NCI-H524 treated with DMSO at 0.1 percent for 48 hours (cell line): ENCODE results near the gene CBX3.
"Not testable (repeated sequence)": the region's sequence is repeated elsewhere in the genome, so short reads cannot be mapped to it uniquely, and the experiment has no call there.

Source experiments
- DNase-seq: peaks from one replicate; lab custom pipeline; 2025; lab: John Stamatoyannopoulos, UW

The CBX3 gene

DNA sequence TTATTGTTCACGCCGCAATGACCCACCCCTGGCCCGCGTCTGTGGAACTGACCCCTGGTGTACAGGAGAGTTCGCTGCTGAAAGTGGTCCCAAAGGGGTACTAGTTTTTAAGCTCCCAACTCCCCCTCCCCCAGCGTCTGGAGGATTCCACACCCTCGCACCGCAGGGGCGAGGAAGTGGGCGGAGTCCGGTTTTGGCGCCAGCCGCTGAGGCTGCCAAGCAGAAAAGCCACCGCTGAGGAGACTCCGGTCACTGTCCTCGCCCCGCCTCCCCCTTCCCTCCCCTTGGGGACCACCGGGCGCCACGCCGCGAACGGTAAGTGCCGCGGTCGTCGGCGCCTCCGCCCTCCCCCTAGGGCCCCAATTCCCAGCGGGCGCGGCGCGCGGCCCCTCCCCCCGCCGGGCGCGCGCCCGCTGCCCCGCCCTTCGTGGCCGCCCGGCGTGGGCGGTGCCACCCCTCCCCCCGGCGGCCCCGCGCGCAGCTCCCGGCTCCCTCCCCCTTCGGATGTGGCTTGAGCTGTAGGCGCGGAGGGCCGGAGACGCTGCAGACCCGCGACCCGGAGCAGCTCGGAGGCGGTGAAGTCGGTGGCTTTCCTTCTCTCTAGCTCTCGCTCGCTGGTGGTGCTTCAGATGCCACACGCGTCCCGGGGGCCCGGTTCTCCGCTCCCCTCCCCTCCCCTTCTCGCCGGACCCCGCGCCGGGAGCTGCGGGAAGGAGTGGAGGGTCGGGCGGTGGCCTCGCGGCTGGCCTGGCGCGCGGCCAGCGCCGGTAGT, at the start of gene CBX3:
CBX3 (plus strand) TSS at position 499 of the 772 bp plus-strand sequence. CDS start 1,254 bp downstream, outside the sequence.
- peak; percentile 79 for DNase-seq

DNA sequence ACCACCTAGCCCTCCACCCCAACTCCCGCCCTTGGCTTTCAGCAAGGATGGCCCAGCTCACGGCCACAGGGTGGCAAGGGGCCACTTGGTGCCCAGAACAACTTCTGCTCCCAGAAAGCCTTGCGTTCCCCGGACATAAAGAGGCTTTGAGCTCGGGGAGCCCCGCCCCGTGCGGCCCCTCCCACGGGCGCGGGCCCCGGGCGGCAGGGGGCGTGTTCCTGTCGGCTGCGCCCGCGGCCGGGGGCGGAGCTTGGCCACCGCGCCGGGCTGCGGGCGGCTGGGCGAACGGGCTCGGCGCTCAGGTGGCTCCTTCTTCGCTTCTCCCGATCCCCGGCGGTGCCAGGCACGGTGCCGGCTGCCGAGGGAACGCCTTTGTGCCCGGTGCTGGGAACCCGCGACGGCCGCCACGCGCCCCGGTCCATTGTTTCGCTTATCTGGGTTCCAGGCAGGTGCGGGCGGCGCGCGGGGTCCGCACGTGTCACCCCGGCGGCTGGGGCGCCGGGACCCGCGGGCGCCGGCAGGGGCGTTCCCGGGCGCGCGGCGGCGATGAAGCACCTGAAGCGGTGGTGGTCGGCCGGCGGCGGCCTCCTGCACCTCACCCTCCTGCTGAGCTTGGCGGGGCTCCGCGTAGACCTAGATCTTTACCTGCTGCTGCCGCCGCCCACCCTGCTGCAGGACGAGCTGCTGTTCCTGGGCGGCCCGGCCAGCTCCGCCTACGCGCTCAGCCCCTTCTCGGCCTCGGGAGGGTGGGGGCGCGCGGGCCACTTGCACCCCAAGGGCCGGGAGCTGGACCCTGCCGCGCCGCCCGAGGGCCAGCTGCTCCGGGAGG, 49.4 kb upstream of the CBX3 start, which contains the start of gene NFE2L3:
NFE2L3 (plus strand) TSS at position 246 of the 829 bp plus-strand sequence; CDS start at position 547, 301 bp downstream.
- no peak for DNase-seq

- not testable (repeated sequence) for DNase-seq
These were observed 48.7 kb upstream of the CBX3 start for GRCh38 chr7:26152782-26153240.

DNA sequence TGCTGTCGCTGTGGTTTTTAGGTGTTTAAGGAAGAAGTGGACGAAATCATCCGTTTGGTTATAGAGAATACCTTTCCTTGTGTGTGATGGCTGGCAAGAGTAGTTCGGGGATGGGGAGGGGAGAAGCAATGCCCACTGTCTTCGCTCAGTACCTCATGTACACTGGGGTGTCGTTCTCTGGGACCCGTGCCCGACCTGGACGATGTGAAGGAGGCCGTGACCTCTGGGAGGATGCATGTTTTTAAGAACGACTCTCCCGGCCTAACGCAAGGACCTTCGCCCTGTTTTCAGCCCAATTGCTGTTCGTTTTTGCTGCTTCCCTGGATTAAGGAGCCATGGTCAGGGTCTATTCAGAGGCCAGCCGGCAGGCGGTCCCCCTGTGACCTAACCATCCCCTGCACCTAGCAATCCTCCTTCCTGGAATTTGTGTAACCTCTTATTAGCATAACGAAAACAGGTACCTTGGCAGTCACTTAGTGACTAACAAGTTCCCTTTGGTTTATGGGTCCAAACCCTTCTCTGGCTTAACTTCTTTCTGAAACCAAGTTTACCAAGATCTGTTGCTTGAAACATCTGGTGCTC, 48.2 kb upstream of the CBX3 start:
- no peak for DNase-seq

- DNase-seq: no peak
These were observed 47.4 kb upstream of the CBX3 start for GRCh38 chr7:26153823-26154783.

GRCh38 chr7:26155531-26156375, 45.8 kb upstream of the CBX3 start:
- DNase-seq: no peak

DNA sequence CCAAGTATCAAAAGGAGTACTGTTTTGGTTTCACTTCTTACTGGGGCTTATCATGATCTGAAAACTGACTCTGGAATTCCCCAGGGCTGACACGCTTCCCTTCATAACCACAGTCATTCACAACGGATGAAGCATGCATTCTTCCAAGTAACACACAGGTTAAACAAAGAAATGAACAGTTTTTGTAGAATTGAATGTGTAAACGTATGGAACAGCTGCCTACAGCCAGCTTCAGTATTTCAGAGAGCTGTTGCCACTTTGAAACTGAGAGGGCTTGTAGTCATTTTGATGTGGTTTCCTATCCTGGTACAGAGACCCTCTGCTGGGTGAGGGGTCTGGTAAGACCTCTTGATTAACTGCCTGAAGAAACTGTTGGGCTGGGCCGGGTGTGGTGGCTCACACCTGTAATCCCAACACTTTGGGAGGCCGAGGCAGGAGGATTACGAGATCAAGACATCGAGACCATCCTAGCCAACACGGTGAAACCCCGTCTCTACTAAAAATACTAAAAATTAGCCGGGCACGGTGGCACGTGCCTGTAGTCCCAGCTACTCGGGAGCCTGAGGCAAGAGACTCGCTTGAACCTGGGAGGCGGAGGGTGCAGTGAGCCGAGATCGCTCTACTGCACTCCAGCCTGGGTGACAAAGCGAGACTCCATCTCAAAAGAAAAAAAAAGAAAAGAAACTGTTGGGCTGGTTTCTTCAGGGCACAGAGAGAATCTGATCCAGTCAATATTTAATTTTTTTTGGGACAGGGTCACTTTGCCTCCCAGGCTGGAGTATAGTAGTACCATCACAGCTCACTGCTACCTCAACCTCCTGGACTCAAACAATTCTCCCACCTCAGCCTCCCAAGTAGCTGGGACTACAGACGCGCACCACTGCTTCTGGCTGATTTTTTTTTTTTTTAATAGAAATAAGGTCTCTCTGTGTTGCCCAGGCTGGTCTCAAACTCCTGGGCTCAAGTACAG, 44.8 kb upstream of the CBX3 start:
- no peak for DNase-seq

- no peak for DNase-seq
These were observed 43.9 kb upstream of the CBX3 start for GRCh38 chr7:26157520-26158105.

- DNase-seq: no peak
These were observed 42.3 kb upstream of the CBX3 start for GRCh38 chr7:26159243-26159642.

DNA sequence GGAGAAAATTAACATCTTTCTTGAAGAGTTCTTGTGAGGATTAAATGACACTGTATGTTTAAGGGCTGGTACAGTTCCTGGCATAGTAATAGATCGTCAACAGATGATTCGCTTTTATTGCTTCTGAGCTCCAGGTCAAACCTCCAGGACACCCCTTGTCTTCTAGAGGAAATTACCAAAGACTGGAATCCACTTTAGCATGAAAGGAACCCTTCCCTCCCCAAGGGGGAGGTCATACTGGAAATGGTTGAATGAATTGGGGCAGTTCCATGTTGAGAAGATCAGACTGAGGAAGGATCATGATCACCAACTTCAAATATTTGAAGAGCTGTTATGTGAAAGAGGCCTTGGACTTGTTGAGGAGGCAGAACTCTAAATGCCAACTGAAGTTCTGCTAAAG, 40.6 kb upstream of the CBX3 start:
- DNase-seq: no peak

DNA sequence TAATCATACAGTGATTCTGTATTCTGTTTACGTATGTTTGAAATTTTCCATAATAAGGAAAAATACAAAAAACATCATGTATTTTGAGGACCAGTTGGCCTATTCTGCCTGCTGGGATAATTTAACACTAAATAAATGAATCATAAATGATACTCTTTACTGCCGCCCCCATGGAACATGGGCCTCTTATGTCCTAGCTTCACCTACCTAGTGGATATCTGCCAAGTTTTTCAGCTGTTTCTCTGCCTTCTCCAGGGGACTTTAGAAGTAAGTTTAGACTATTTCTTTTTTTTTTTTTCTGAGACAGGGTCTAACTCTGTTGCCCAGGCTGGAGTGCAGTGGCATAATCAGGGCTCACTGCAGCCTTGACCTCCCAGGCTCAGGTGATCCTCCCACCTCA, 39.1 kb upstream of the CBX3 start:
- DNase-seq: no peak

GRCh38 chr7:26163804-26164203, 37.7 kb upstream of the CBX3 start:
- DNase-seq: not testable (repeated sequence)

- DNase-seq: no peak
These were observed 35.4 kb upstream of the CBX3 start for GRCh38 chr7:26165950-26166683.

- no peak for DNase-seq
These were observed 34.8 kb upstream of the CBX3 start for GRCh38 chr7:26166684-26167266.

GRCh38 chr7:26167303-26167934, 34.1 kb upstream of the CBX3 start:
- no peak for DNase-seq

DNA sequence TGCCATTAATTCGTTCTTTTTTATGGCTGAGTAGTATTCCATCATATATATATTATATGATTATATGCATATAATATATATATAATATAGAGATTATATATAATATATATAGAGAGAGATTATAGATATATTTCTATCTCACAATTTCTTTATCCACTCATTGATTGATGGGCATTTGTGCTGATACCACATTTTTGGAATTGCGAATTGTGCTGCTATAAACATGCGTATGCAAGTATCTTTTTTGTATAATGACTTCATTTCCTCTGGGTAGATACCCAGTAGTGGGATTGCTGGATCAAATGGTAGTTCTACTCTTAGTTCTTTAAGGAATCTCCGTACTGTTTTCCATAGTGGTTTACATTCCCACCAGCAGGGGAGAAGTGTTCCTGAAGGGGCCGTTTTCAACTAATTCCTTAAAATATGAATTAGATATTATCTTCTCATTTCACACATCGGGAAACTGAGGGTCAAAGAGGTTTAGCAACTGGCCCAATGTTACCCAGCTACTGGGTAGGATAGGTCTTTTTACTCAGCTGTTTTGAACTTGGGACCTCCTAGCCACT, 33.0 kb upstream of the CBX3 start:
- DNase-seq: no peak

GRCh38 chr7:26169271-26169670, 32.3 kb upstream of the CBX3 start:
- no peak for DNase-seq
